HCT116 (cell line): ENCODE data around the gene GBX1. TPM values are rescaled to one million over a fixed set of nuclear protein-coding genes. Genes with fewer than 3 reads are reported as not detected.

Experiments
- ATAC-seq: fragments of 200-7000 bp; cut with Tn5 transposase; 2 replicates; pipeline ENCODE4 v1.9.1; 2020; ENCODE audit warnings: mild to moderate bottlenecking, moderate library complexity
- BruUV-seq: library from RNA; stranded (reverse); fragments of 400-500 nt; replicated peaks from 2 replicates; lab custom pipeline; 2021; lab: Mats Ljungman, UMichigan
- CTCF ChIA-PET: fragments of 300-600 bp; sonication (Branson Sonifier 250); formaldehyde crosslinking; loops from one replicate; lab custom pipeline; 2021; ENCODE audit warnings: antibody characterized with exemption; lab: Charles Lee
- POLR2A ChIA-PET: fragments of 300-600, 350-600 bp; sonication (Branson Sonifier 250); formaldehyde crosslinking; loops from one replicate; lab custom pipeline; 2021; ENCODE audit warnings: antibody characterized with exemption; lab: Charles Lee
- RAD21 ChIA-PET, 2 experiments: fragments of 300-600 bp; sonication (Branson Sonifier 250); formaldehyde crosslinking; loops; one replicate each; lab custom pipeline; 2023; ENCODE audit warnings: low total read pairs in 2 of 2; ENCODE audit not compliant: uncharacterized antibody in 2 of 2, unreplicated experiment in 2 of 2, low non-redundant PET in 1 of 2; lab: Charles Lee
- DNase-seq: peaks from one replicate; pipeline ENCODE4 v3.0.0-alpha.2; 2010; ENCODE audit warnings: low read depth, low spot score
- H2AFZ ChIP-seq: fragments of 200-600 bp; shearing (Covaris generic), sonication (generic); 2 replicates; pipeline ENCODE4 v1.6.1; 2017; ENCODE audit warnings: low read depth, mixed run types, mixed read lengths, antibody characterized with exemption, low read length; ENCODE audit not compliant: poor library complexity, severe bottlenecking
- H3K27ac ChIP-seq: 2 replicates; pipeline ENCODE4 v1.5.1; 2012; ENCODE audit warnings: low read depth, low read length
- H3K27me3 ChIP-seq: fragments of 200-600 bp; sonication (generic); 2 replicates; pipeline ENCODE4 v1.6.1; 2016; ENCODE audit warnings: mixed run types, low read length, mixed read lengths; ENCODE audit not compliant: insufficient read depth
- H3K36me3 ChIP-seq, 2 experiments: fragments of 200-500 bp in 1 of 2; fragments of 200-600 bp in 1 of 2; sonication (Bioruptor generic) in 1 of 2; sonication (generic) in 1 of 2; 2 replicates each; pipeline versions ENCODE4 v1.5.1 to v1.6.1; 2014 to 2016; ENCODE audit warnings: low read length in 2 of 2, inconsistent platforms in 1 of 2, mixed read lengths in 1 of 2, mixed run types in 1 of 2; ENCODE audit not compliant: insufficient read depth in 2 of 2, control insufficient read depth in 1 of 2
- H3K4me1 ChIP-seq, 2 experiments: fragments of 200-600 bp in 1 of 2; sonication (generic) in 1 of 2; 2 replicates each; pipeline versions ENCODE4 v1.5.1 to v1.6.1; 2012 to 2017; ENCODE audit warnings: low read length in 2 of 2, inconsistent platforms in 1 of 2, mild to moderate bottlenecking in 1 of 2, mixed read lengths in 1 of 2, mixed run types in 1 of 2, moderate library complexity in 1 of 2; ENCODE audit not compliant: insufficient read depth in 2 of 2, control insufficient read depth in 1 of 2
- H3K4me2 ChIP-seq: fragments of 200-600 bp; sonication (generic); 2 replicates; pipeline ENCODE4 v1.6.1; 2017; ENCODE audit warnings: mixed run types, low read length, mixed read lengths
- H3K4me3 ChIP-seq, 2 experiments: fragments of 200-600 bp in 1 of 2; sonication (generic) in 1 of 2; replicated peaks in 1 of 2; 2 replicates each; pipeline ENCODE4 v1.5.1; 2011 to 2016; ENCODE audit warnings: low read length in 2 of 2, control low read depth in 1 of 2, low read depth in 1 of 2, mild to moderate bottlenecking in 1 of 2, mixed read lengths in 1 of 2, mixed run types in 1 of 2
- H3K79me2 ChIP-seq: fragments of 200-600 bp; sonication (generic); 2 replicates; pipeline ENCODE4 v1.6.1; 2017; ENCODE audit warnings: mild to moderate bottlenecking, mixed run types, low read length, moderate library complexity, mixed read lengths; ENCODE audit not compliant: insufficient read depth
- H3K9ac ChIP-seq: fragments of 200-600 bp; sonication (generic); 2 replicates; pipeline ENCODE4 v1.6.1; 2016; ENCODE audit warnings: low read length, mixed read lengths
- H3K9me2 ChIP-seq: fragments of 200-600 bp; sonication (generic), shearing (Covaris generic); 2 replicates; pipeline ENCODE4 v1.6.1; 2017; ENCODE audit warnings: mixed run types, mild to moderate bottlenecking, moderate library complexity; ENCODE audit not compliant: insufficient read depth
- H3K9me3 ChIP-seq, 2 experiments: fragments of 200-500 bp in 1 of 2; fragments of 200-600 bp in 1 of 2; sonication (Bioruptor generic) in 1 of 2; sonication (generic) in 1 of 2; 2 replicates each; pipeline ENCODE4 v1.6.1; 2014 to 2017; ENCODE audit warnings: low read length in 2 of 2, mixed read lengths in 2 of 2, inconsistent platforms in 1 of 2, low read depth in 1 of 2, mild to moderate bottlenecking in 1 of 2, mixed run types in 1 of 2, moderate library complexity in 1 of 2; ENCODE audit not compliant: control insufficient read depth in 1 of 2, insufficient read depth in 1 of 2
- H4K20me1 ChIP-seq: fragments of 200-600 bp; sonication (generic), shearing (Covaris generic); 2 replicates; pipeline ENCODE4 v1.6.1; 2017; ENCODE audit warnings: mixed run types, mild to moderate bottlenecking, moderate library complexity; ENCODE audit not compliant: insufficient read depth
- CBX3 ChIP-seq: IDR thresholded peaks from 2 replicates; pipeline ENCODE4 v1.6.1; 2012; ENCODE audit warnings: low read depth
- EZH2 ChIP-seq: fragments of 200-600 bp; sonication (generic); IDR thresholded peaks from 2 replicates; pipeline ENCODE4 v1.6.1; 2017; ENCODE audit warnings: antibody characterized with exemption, mixed run types
- FOSL1 ChIP-seq: IDR thresholded peaks from 2 replicates; pipeline ENCODE4 v1.6.1; 2012; ENCODE audit warnings: low read depth
- RAD21 ChIP-seq: IDR thresholded peaks from 2 replicates; pipeline ENCODE4 v1.6.1; 2012; ENCODE audit warnings: low read depth, mild to moderate bottlenecking
- YY1 ChIP-seq: IDR thresholded peaks from 2 replicates; pipeline ENCODE4 v1.6.1; 2011; ENCODE audit warnings: low read length, low read depth, moderate library complexity, mild to moderate bottlenecking; ENCODE audit not compliant: insufficient replicate concordance; ENCODE audit errors: extremely low read depth
- intact Hi-C: fragments of 100-400 bp; cut with micrococcal nuclease; formaldehyde crosslinking; loops from 2 replicates; pipeline ENCODE4 v1.10.0; 2022
- total RNA-seq: library from RNA; stranded (reverse); gene quantifications from one replicate; pipeline ENCODE4 v1.2.1, GENCODE V29; 2021; ENCODE audit not compliant: unreplicated experiment
- TF ChIP-seq, protein P1 (sequence below): IDR thresholded peaks from 2 replicates; pipeline ENCODE4 v1.6.1; 2012; ENCODE audit warnings: low read depth

Gene GBX1
- total RNA-seq, 1 experiment from 2014 or later: 0.86 TPM

DNA sequence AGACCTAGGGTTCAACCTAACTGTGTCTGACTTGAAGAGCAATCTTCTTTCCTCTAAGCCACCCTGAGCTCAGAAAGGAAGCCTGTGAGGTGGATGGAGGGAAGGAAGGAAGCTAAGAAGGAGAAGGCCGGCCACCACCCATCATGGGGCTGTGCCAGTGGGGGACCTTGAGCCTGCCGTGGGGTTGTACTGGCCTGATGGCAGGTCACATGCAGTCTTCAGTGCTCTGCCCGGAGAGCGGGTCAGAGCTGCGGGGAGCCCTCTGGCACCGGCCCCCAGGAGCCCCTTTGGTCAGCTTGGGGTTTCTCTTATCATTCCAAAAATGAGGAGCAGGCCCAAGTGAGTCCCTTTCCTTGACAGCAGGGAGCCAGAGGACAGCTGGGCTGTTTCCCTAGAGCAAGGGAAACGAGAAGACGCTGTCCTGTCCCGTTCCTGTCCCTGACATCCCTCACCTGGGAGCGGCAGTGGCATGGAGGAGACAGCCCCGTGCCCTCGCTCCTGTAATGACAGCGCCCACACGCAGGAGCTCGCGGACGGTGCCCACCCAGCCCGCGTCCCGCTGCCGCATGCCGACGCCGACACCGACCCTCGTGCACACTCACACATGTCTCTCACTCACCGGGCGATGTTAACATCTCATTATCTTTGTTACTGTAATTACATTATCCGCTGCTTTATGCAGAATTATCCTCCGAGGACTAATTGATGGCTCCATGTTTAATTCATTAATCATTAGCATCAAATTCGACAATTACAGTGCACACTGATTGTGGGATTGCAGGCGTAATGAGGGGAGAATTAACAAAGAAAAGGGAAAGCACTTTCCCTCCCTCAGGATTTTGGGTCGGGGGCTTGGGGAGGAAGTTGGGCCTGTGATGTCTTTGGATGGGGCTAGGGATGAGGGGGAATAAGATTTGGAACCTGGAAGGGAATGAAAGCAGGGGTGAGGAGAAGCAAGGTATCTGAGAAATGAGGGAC lies 31.3 kb downstream of the GBX1 start:
- no TSS peak for BruUV-seq
- no peaks in the 10 kb centered on the region for H3K27me3 ChIP-seq
- H3K4me3 ChIP-seq: no peak overlapping the region
- H3K27ac ChIP-seq: no peak overlapping the region
- no peaks in the 10 kb centered on the region for H3K9me2 ChIP-seq
- no peaks in the 10 kb centered on the region for H4K20me1 ChIP-seq
- POLR2A ChIA-PET: no interaction called here
- TF ChIP-seq FOSL1 (no peak), CBX3 (no peak), RAD21 (no peak), EZH2 (no peak), YY1 (no peak)
- TF ChIP-seq, protein P1, sequence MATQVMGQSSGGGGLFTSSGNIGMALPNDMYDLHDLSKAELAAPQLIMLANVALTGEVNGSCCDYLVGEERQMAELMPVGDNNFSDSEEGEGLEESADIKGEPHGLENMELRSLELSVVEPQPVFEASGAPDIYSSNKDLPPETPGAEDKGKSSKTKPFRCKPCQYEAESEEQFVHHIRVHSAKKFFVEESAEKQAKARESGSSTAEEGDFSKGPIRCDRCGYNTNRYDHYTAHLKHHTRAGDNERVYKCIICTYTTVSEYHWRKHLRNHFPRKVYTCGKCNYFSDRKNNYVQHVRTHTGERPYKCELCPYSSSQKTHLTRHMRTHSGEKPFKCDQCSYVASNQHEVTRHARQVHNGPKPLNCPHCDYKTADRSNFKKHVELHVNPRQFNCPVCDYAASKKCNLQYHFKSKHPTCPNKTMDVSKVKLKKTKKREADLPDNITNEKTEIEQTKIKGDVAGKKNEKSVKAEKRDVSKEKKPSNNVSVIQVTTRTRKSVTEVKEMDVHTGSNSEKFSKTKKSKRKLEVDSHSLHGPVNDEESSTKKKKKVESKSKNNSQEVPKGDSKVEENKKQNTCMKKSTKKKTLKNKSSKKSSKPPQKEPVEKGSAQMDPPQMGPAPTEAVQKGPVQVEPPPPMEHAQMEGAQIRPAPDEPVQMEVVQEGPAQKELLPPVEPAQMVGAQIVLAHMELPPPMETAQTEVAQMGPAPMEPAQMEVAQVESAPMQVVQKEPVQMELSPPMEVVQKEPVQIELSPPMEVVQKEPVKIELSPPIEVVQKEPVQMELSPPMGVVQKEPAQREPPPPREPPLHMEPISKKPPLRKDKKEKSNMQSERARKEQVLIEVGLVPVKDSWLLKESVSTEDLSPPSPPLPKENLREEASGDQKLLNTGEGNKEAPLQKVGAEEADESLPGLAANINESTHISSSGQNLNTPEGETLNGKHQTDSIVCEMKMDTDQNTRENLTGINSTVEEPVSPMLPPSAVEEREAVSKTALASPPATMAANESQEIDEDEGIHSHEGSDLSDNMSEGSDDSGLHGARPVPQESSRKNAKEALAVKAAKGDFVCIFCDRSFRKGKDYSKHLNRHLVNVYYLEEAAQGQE: no peak
- no peaks in the 10 kb centered on the region for H3K9me3 ChIP-seq
- RAD21 ChIA-PET: no interaction called here
- no peak overlapping the region for H3K4me2 ChIP-seq
- CTCF ChIA-PET: interaction anchor here (0.6 kb wide), 1 partner anchor 92 kb away, joined by 3 read pairs; no protein-coding TSS in a partner anchor
- ATAC-seq (no peak), DNase-seq (no peak)
- intact Hi-C loops: no loop called here
- H3K79me2 ChIP-seq: no peaks in the 10 kb centered on the region
- H3K9ac ChIP-seq: no peak overlapping the region
- H3K36me3 ChIP-seq: peaks cover 5 to 14% of the 10 kb centered on the region in 2 experiments; a peak in 3 of 4 replicates
- no peak overlapping the region for H2AFZ ChIP-seq
- no peaks in the 10 kb centered on the region for H3K4me1 ChIP-seq
